Gastrocnemius medialis (tissue), 4 donors: ENCODE results near the gene DENND1A. TPM values are rescaled to one million over a fixed set of nuclear protein-coding genes. Genes with fewer than 3 reads are reported as not detected.

Experiments used
- ATAC-seq, 2 donors: fragments of 150-250 bp; one replicate each; pipeline ENCODE4 v1.9.1; 2016
- DNase-seq, 2 donors: peaks; one replicate each; pipeline ENCODE4 v3.0.0-alpha.2; 2019
- H3K27ac ChIP-seq, 4 donors: fragments of 200-600 bp; sonication (generic); 1 replicate in 1 of 4; 2 replicates in 3 of 4; pipeline ENCODE4 v1.5.1; 2016 to 2018; ENCODE audit warnings: mild to moderate bottlenecking in 2 of 4, moderate library complexity in 1 of 4
- H3K27me3 ChIP-seq, 3 donors: fragments of 200-600 bp; sonication (generic) in 2 of 3; 1 replicate in 1 of 3; 2 replicates in 2 of 3; pipeline versions ENCODE4 v1.5.1 to v1.6.0; 2016 to 2019; ENCODE audit warnings: mild to moderate bottlenecking in 1 of 3, moderate library complexity in 1 of 3
- H3K36me3 ChIP-seq, 2 donors: fragments of 200-600 bp; sonication (generic) in 1 of 2; one replicate each; pipeline ENCODE4 v1.5.1; 2017 to 2018
- H3K4me1 ChIP-seq, 2 donors: fragments of 200-600 bp; sonication (generic) in 1 of 2; one replicate each; pipeline ENCODE4 v1.5.1; 2016 to 2017; ENCODE audit warnings: mild to moderate bottlenecking in 2 of 2
- H3K4me3 ChIP-seq, 4 donors: fragments of 200-600 bp; sonication (generic) in 3 of 4; 1 replicate in 1 of 4; 2 replicates in 3 of 4; pipeline ENCODE4 v1.5.1; 2016 to 2019; ENCODE audit warnings: mild to moderate bottlenecking in 2 of 4
- H3K9me3 ChIP-seq, 3 donors: fragments of 200-600 bp; sonication (generic) in 2 of 3; 1 replicate in 1 of 3; 2 replicates in 2 of 3; pipeline ENCODE4 v1.5.1; 2016 to 2019
- CTCF ChIP-seq, 5 experiments: fragments of 450-650 bp in 3 of 5; fragments of 200-600 bp in 2 of 5; sonication (generic) in 2 of 5; IDR thresholded peaks in 4 of 5; conservative IDR thresholded peaks in 1 of 5; 1 replicate in 4 of 5; 2 replicates in 1 of 5; pipeline ENCODE4 v1.5.1; 2016 to 2019; ENCODE audit warnings: antibody characterized with exemption in 5 of 5, mild to moderate bottlenecking in 3 of 5, moderate library complexity in 3 of 5
- POLR2A ChIP-seq, 2 donors: fragments of 450-650 bp; IDR thresholded peaks; one replicate each; pipeline ENCODE4 v1.6.1; 2017; ENCODE audit warnings: antibody characterized with exemption in 2 of 2, mild to moderate bottlenecking in 2 of 2, moderate library complexity in 2 of 2
- in situ Hi-C, 4 donors: fragments of 200-750 bp; cut with MboI; loops; one replicate each; pipeline versions ENCODE4 v1.15.0 to v1.8.0; 2017; ENCODE audit warnings: low sequenced_read_pairs in 4 of 4
- intact Hi-C: fragments of 100-400 bp; cut with DNase I; formaldehyde crosslinking; loops from one replicate; pipeline ENCODE4 v1.15.1; 2023; ENCODE audit warnings: low total_unique reads
- total RNA-seq, 4 donors: library from RNA; depleted of rRNA; stranded (reverse); fragments of >200 nt; gene quantifications; one replicate each; pipeline versions ENCODE4 v1.1.0 to v1.2.3, GENCODE V29; 2016

DENND1A gene
- total RNA-seq, 4 donors from 2014 or later = 14.1 to 24.6 (median 16.4) TPM

GRCh38 chr9:123482295-123482968 is 447.5 kb downstream of the DENND1A start:
- DNase-seq (no peak), ATAC-seq (no peak)
- Histone ChIP-seq H3K9me3 (no peaks in the 10 kb centered on the region), H3K27me3 (no peaks in the 10 kb centered on the region), H3K4me1 (no peaks in the 10 kb centered on the region), H3K27ac (no peak overlapping the region), H3K36me3 (no peaks in the 10 kb centered on the region), H3K4me3 (no peak overlapping the region)
- intact Hi-C loops = no loop called here
- TF ChIP-seq POLR2A (IDR thresholded peaks at IDR 0.05) = no peak
- TF ChIP-seq CTCF (IDR thresholded peaks at IDR 0.05 in 4 of 5, conservative IDR thresholded peaks at IDR 0.05 in 1 of 5) = no peak
- in situ Hi-C loops = no loop called here

DNA sequence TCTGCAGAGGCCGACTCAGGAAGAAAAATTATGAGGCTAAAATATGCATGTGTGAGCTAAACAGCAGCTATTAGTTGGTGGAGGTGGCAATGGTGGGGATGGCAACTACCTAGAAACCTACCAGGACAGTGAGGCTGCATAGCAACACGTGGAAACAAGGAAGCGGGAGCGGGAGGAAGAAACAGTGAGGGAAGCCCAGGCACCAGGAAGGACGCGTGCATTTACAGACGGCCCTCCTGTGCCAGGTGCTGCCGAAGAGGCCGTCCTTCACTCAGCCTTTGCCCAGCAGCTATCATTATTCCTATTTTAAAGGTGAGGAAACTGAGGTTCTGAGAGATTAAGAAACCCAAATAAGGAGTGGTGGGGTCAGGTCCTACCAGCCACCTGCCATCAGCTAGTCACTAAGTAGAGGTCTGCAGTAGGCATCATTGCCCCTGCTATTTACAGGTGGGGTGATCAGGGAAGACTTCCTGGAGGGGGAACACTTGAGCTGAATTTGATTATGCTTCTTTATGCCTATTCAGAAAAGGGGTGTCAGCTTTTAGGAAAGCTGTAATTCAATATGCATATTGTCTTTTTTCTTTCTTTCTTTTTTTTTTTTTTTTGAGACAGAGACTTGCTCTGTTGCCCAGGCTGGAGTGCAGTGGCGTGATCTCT is 448.6 kb downstream of the DENND1A start:
- intact Hi-C loops = no loop called here
- H3K36me3 ChIP-seq = no peaks in the 10 kb centered on the region
- no peak for TF ChIP-seq POLR2A (IDR thresholded peaks at IDR 0.05)
- TF ChIP-seq CTCF (IDR thresholded peaks at IDR 0.05 in 4 of 5, conservative IDR thresholded peaks at IDR 0.05 in 1 of 5) = no peak
- H3K4me3 ChIP-seq = no peak overlapping the region
- no peaks in the 10 kb centered on the region for H3K9me3 ChIP-seq
- no peak overlapping the region for H3K27ac ChIP-seq
- H3K27me3 ChIP-seq = no peaks in the 10 kb centered on the region
- DNase-seq (no peak), ATAC-seq (no peak)
- in situ Hi-C loops = no loop called here
- H3K4me1 ChIP-seq = no peaks in the 10 kb centered on the region

GRCh38 chr9:123480791-123481190 is 449.1 kb downstream of the DENND1A start:
- Histone ChIP-seq H3K27me3 (no peaks in the 10 kb centered on the region), H3K4me1 (no peaks in the 10 kb centered on the region), H3K27ac (no peak overlapping the region), H3K36me3 (no peaks in the 10 kb centered on the region), H3K4me3 (no peak overlapping the region), H3K9me3 (no peaks in the 10 kb centered on the region)
- TF ChIP-seq CTCF (IDR thresholded peaks at IDR 0.05 in 4 of 5, conservative IDR thresholded peaks at IDR 0.05 in 1 of 5) (no peak), POLR2A (IDR thresholded peaks at IDR 0.05) (no peak)
- ATAC-seq (no peak), DNase-seq (no peak)
- in situ Hi-C loops = no loop called here
- intact Hi-C loops = no loop called here

DNA sequence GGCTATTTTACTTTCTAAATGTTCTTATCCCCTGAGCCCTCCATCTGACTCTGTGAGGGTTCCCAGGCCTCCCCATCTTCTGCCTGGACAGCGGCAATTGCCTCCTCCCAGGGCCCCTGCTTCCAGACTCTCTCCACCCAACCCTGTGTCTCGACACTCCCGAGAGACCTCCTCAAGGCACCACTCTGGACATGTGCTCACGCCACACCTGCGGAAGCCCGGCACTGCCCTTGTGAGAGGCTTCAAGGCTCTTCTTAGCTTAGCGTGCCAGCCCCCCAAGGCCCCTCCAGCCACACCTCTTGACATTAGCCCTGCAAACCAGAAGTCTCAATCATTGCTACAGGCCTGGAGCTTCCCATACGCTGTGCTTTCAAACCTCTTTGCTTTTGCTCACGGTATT is 449.8 kb downstream of the DENND1A start:
- intact Hi-C loops = no loop called here
- ATAC-seq = no peak
- no peak for DNase-seq
- no peaks in the 10 kb centered on the region for H3K9me3 ChIP-seq
- H3K27ac ChIP-seq = no peak overlapping the region
- no peaks in the 10 kb centered on the region for H3K36me3 ChIP-seq
- in situ Hi-C loops = no loop called here
- TF ChIP-seq POLR2A (IDR thresholded peaks at IDR 0.05) (no peak), CTCF (IDR thresholded peaks at IDR 0.05 in 4 of 5, conservative IDR thresholded peaks at IDR 0.05 in 1 of 5) (no peak)
- H3K4me1 ChIP-seq = no peaks in the 10 kb centered on the region
- no peak overlapping the region for H3K4me3 ChIP-seq
- no peaks in the 10 kb centered on the region for H3K27me3 ChIP-seq
